Natural killer cell (primary cell): ENCODE data around the gene TMEM135. TPM values are rescaled to one million over a fixed set of nuclear protein-coding genes. Genes with fewer than 3 reads are reported as not detected.

Experiments used
- ATAC-seq, 3 donors: fragments of 150-1000 bp in 2 of 3; fragments of 200-7000 bp in 1 of 3; cut with Tn5 transposase; 1 replicate in 1 of 3; 2 replicates in 2 of 3; pipeline ENCODE4 v1.10.0; 2021; ENCODE audit warnings: mild to moderate bottlenecking in 2 of 3, moderate library complexity in 2 of 3
- DNase-seq, 2 donors: peaks; one replicate each; pipeline versions ENCODE4 v3.0.0 to v3.0.0-alpha.2; 2013 to 2021; ENCODE audit warnings: mixed read lengths in 1 of 2
- H3K27ac ChIP-seq: one replicate; pipeline ENCODE4 v1.5.1; 2013; ENCODE audit warnings: mild to moderate bottlenecking, low read length
- H3K27me3 ChIP-seq: one replicate; pipeline ENCODE4 v1.6.1; 2013; ENCODE audit warnings: low read length; ENCODE audit not compliant: control insufficient read depth, insufficient read depth
- H3K36me3 ChIP-seq: one replicate; pipeline ENCODE4 v1.6.1; 2013; ENCODE audit warnings: low read length; ENCODE audit not compliant: control insufficient read depth, insufficient read depth
- H3K4me1 ChIP-seq: one replicate; pipeline ENCODE4 v1.6.1; 2013; ENCODE audit warnings: low read length; ENCODE audit not compliant: control insufficient read depth, insufficient read depth
- H3K4me3 ChIP-seq: one replicate; pipeline ENCODE4 v1.5.1; 2013; ENCODE audit warnings: low read length
- H3K9me3 ChIP-seq: one replicate; pipeline ENCODE4 v1.6.1; 2013; ENCODE audit warnings: low read length; ENCODE audit not compliant: control insufficient read depth, insufficient read depth
- H3K27ac Mint-ChIP-seq, 2 donors: one replicate each; pipeline ENCODE4 v1.8.0; 2022; ENCODE audit warnings: mild to moderate bottlenecking in 2 of 2, mixed read lengths in 2 of 2, moderate library complexity in 1 of 2
- H3K27me3 Mint-ChIP-seq, 2 donors: one replicate each; pipeline ENCODE4 v1.8.0; 2022; ENCODE audit warnings: low read depth in 2 of 2, mixed read lengths in 2 of 2
- H3K36me3 Mint-ChIP-seq: one replicate; pipeline ENCODE4 v1.8.0; 2022; ENCODE audit warnings: mixed read lengths
- H3K4me1 Mint-ChIP-seq, 2 donors: one replicate each; pipeline ENCODE4 v1.8.0; 2022; ENCODE audit warnings: mixed read lengths in 2 of 2
- H3K4me3 Mint-ChIP-seq: one replicate; pipeline ENCODE4 v1.8.0; 2022; ENCODE audit warnings: mild to moderate bottlenecking, moderate library complexity, mixed read lengths
- H3K9me3 Mint-ChIP-seq, 2 donors: one replicate each; pipeline ENCODE4 v1.8.0; 2022; ENCODE audit warnings: mixed read lengths in 2 of 2
- CTCF ChIP-seq: fragments of 200-600 bp; IDR thresholded peaks from one replicate; pipeline ENCODE4 v1.8.0; 2022; ENCODE audit warnings: antibody characterized with exemption
- WGBS: methylation state at CpG from one replicate; pipeline ENCODE4 v1.1.7; 2013; ENCODE audit warnings: missing lambda C conversion rate; ENCODE audit not compliant: insufficient coverage; 5-methylcytosine and 5-hydroxymethylcytosine counted together
- intact Hi-C: fragments of 100-400 bp; cut with micrococcal nuclease; formaldehyde crosslinking; loops from one replicate; pipeline ENCODE4 v1.14.2; 2022
- total RNA-seq, 4 donors: library from RNA; stranded (reverse); fragments of 120-200 nt in 1 of 4; gene quantifications; one replicate each; pipeline versions ENCODE4 v1.2.3 to v1.2.4, GENCODE V29; 2013 to 2022

TMEM135 gene
- total RNA-seq, 3 donors from 2014 or later (not counting 1 experiment from before 2014, with no cell fraction given), result 18.8 to 42.0 (median 36.1) TPM

- WGBS, result no CpG with 5 or more reads among the region's 2 CpGs
- intact Hi-C loops, result no loop called here
- DNase-seq (no peak), ATAC-seq (no peak)
- Mint-ChIP-seq H3K4me1 (peaks cover 24 to 39% of the 10 kb centered on the region in 2 donors), H3K4me3 (no peak overlapping the region), H3K36me3 (no peaks in the 10 kb centered on the region), H3K9me3 (peaks cover 0 to 6% of the 10 kb centered on the region in 2 donors), H3K27me3 (no peaks in the 10 kb centered on the region), H3K27ac (no peak overlapping the region)
- Histone ChIP-seq H3K4me1 (no peaks in the 10 kb centered on the region), H3K27me3 (no peaks in the 10 kb centered on the region), H3K9me3 (no peaks in the 10 kb centered on the region), H3K36me3 (no peaks in the 10 kb centered on the region), H3K4me3 (no peak overlapping the region), H3K27ac (no peak overlapping the region)
- TF ChIP-seq CTCF, result no peak
These were observed 103.6 kb downstream of the TMEM135 start for GRCh38 chr11:87141322-87141721.

- H3K4me1 Mint-ChIP-seq, result peaks cover 24 to 32% of the 10 kb centered on the region in 2 donors
- Histone ChIP-seq H3K27me3 (no peaks in the 10 kb centered on the region), H3K27ac (no peak overlapping the region), H3K9me3 (no peaks in the 10 kb centered on the region), H3K36me3 (no peaks in the 10 kb centered on the region), H3K4me1 (no peaks in the 10 kb centered on the region), H3K4me3 (no peak overlapping the region)
- H3K27ac Mint-ChIP-seq, result no peak overlapping the region
- H3K36me3 Mint-ChIP-seq, result no peaks in the 10 kb centered on the region
- no peak for ATAC-seq
- TF ChIP-seq CTCF, result no peak
- 95% methylated on average over 2 of the region's 3 CpGs for WGBS
- H3K4me3 Mint-ChIP-seq, result no peak overlapping the region
- DNase-seq, result no peak
- intact Hi-C loops, result no loop called here
- no peaks in the 10 kb centered on the region for H3K27me3 Mint-ChIP-seq
- peaks cover 0 to 6% of the 10 kb centered on the region in 2 donors for H3K9me3 Mint-ChIP-seq
These were observed 104.3 kb downstream of the TMEM135 start for GRCh38 chr11:87141980-87142514.

GRCh38 chr11:87142594-87142993, 104.9 kb downstream of the TMEM135 start:
- H3K4me3 ChIP-seq, result no peak overlapping the region
- Mint-ChIP-seq H3K27ac (no peak overlapping the region), H3K27me3 (no peaks in the 10 kb centered on the region), H3K36me3 (no peaks in the 10 kb centered on the region), H3K4me1 (peaks cover 24 to 32% of the 10 kb centered on the region in 2 donors), H3K4me3 (no peak overlapping the region), H3K9me3 (peaks cover 0 to 6% of the 10 kb centered on the region in 2 donors)
- DNase-seq (no peak), ATAC-seq (no peak)
- 100% methylated on average over 1 of the region's 1 CpG for WGBS
- H3K36me3 ChIP-seq, result no peaks in the 10 kb centered on the region
- no peak overlapping the region for H3K27ac ChIP-seq
- no peaks in the 10 kb centered on the region for H3K9me3 ChIP-seq
- H3K4me1 ChIP-seq, result no peaks in the 10 kb centered on the region
- H3K27me3 ChIP-seq, result no peaks in the 10 kb centered on the region
- no peak for TF ChIP-seq CTCF
- intact Hi-C loops, result no loop called here

- peaks cover 31 to 32% of the 10 kb centered on the region in 2 donors for H3K4me1 Mint-ChIP-seq
- no peak overlapping the region for H3K27ac ChIP-seq
- H3K4me3 ChIP-seq, result no peak overlapping the region
- DNase-seq (peak in 1 of 2 donors; percentile 5), ATAC-seq (no peak)
- 56% methylated on average over 2 of the region's 4 CpGs for WGBS
- no peak overlapping the region for H3K27ac Mint-ChIP-seq
- intact Hi-C loops, result no loop called here
- TF ChIP-seq CTCF, result no peak
- H3K36me3 ChIP-seq, result no peaks in the 10 kb centered on the region
- H3K4me1 ChIP-seq, result no peaks in the 10 kb centered on the region
- H3K36me3 Mint-ChIP-seq, result no peaks in the 10 kb centered on the region
- no peaks in the 10 kb centered on the region for H3K27me3 ChIP-seq
- H3K27me3 Mint-ChIP-seq, result no peaks in the 10 kb centered on the region
- no peak overlapping the region for H3K4me3 Mint-ChIP-seq
- peaks cover 0 to 6% of the 10 kb centered on the region in 2 donors for H3K9me3 Mint-ChIP-seq
- H3K9me3 ChIP-seq, result no peaks in the 10 kb centered on the region
These were observed 105.9 kb downstream of the TMEM135 start for GRCh38 chr11:87143641-87144040.
